ENCODE measurements around the gene APOBEC3B.
"Not testable (repeated sequence)": the region's sequence is repeated elsewhere in the genome, so short reads cannot be mapped to it uniquely, and the experiment has no call there.

The APOBEC3B gene

GRCh38 chr22:38967451-38968450, 14.4 kb upstream of the APOBEC3B start:
- FAIRE-seq = no peak

DNA sequence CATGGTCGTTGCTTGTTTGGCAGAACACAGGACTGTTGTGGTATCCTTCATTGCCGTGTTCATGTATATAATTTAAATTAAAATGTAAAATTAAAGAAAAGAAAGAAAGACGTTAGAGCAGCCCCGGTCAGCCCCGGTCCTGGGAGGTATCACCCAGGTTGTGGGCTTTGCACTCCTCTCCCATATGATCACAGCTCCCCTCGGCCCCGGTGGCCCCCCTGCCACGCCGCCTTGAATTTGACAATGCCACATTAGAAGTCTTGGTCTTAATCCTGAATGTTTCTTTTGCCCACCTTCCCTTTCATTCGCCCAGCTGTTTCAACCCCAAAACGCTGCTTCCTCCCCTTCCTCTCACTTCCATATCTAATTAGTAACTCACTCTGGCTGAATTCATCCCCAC, 13.3 kb upstream of the APOBEC3B start:
- no peak for FAIRE-seq

- FAIRE-seq = no peak
These were observed 11.6 kb upstream of the APOBEC3B start for GRCh38 chr22:38970551-38970950.

DNA sequence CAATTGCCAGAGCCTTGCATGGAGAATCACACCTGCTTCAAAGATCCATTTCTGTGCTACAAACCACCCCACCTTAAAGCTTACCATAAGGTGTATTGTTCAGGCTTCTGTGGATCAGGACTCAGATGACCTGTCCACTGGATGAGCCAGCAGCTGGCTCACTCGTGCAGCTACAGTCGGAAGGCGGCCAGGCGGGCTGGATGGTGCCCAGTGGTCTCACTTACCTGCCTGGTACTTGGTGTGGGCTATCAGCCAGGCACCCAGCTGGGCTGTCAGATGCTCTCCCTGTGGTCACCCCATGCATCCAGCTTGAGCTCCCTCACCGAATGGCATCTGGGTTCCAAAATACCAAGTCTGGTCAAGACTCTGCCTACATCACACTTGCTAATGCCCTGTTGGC, 10.9 kb upstream of the APOBEC3B start:
- FAIRE-seq = no peak

DNA sequence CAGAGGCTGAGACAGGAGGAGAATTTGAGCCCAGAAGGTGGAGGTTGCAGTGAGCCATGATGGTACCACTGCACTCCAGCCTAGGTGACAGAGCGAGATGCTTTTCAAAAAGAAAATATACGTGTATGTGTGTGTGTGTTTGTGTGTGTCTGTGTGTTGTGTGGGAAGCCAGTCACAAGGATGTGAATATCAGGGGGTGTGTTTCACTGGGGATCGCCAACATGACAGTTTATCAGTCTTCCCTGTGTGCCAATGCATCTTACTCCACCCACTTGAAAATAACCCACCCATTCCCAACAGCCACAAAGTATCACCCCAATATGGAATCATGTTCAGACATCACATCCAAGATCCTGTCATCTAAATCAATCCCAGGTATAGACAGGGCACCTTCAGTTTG, 10.4 kb upstream of the APOBEC3B start:
- FAIRE-seq = no peak

- FAIRE-seq = no peak
These were observed 9.6 kb upstream of the APOBEC3B start for GRCh38 chr22:38972558-38972957.

- FAIRE-seq = no peak
These were observed 8.6 kb upstream of the APOBEC3B start for GRCh38 chr22:38973289-38974169.

DNA sequence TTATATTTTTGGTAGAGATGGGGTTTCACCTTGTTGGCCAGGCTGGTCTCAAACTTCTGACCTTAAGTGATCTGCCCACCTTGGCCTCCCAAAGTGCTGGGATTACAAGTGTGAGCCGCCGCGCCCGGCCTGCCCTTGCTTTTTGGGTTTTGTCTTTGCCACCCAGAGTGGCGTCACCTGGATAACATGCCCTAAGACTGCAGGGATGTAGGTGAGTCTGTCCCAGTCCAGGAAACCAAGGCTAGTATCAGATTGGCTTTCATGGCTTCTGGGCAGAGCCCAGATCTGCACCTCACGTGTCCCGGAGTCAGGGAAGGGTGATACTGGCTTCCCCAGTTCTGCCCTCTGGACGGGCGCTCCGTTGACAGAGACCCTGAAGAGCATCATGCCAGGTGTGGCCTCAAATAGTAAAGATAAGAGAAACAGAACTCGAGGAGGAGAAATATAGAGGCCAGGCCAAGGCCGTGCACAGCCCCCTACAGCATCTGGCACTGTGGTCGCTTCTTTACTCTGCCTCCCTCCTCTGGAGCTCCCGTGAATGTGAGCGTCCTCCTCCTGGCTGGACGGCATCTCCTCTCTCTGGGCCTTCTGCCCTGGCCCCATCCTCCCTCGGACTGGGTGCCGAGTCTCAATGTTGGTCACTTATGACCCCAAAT, 7.8 kb upstream of the APOBEC3B start:
- no peak for FAIRE-seq

GRCh38 chr22:38974826-38975175, 7.3 kb upstream of the APOBEC3B start:
- FAIRE-seq = no peak

- FAIRE-seq = not testable (repeated sequence)
These were observed 4.9 kb upstream of the APOBEC3B start for GRCh38 chr22:38977289-38977688.

DNA sequence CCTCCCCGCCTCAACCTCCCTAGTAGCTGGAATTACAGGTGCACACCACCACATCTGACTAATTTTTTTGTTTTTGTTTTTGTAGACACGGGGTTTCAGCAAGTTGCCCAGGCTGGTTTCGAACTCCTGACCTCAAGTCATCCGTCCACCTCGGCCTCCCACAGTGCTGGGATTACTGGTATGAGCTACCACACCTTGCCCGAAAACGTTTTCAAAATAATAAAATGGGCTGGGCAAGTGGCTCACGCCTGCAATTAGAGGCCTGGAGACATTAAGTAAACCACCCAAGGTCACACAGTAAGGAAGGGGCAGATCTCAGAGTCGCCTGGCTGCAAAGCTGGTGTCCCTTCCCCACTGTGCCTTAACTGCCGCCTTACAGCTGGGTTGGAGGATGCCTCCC, 1.6 kb upstream of the APOBEC3B start:
- FAIRE-seq = not testable (repeated sequence)

DNA sequence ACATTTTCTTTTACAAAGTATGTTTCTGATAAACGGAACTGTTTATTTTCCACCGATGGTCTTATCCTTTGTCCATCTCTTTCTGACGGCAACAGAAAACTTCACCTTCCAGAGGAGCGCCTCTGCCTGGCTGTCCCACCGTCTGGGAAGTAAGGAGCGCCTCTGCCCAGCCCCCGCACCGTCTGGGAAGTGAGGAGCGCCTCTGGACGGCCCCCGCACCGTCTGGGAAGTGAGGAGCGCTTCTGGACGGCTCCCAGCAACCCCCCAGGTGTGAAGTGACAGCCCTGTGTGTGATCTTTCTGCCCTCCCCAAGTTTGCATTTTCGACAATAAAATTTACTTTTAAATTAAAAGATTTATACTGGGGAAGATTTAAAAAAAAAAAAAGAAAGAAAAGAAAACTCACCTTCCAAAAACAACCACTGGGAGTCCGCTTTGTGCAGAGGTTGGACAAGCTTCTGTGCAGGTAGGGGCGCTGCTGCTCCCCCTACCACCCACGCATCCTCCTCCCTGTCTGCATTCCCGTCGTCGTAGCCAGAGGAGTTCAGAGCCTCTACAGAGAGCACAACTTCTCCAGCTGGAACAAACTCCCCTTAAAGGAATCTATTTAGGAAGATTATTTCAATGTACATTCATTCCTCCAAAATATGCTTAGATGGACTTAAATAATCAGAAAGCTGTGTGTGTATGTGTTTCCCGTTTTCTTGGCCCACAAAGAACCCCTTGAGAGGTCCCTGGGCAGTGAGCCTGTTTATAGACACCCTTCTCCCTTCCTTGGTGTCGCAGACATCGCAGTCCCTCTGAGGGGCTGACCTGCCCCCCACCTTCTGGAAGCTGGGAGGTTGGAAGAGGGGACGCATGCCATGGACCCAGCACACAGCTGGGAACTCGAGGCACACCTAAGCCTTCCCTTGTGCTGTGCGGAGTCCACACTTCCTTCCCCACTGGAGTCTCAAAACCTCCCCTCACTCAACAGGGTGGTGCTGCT, 849 bp upstream of the APOBEC3B start:
- FAIRE-seq = no peak

GRCh38 chr22:38984224-38984623, 2.1 kb downstream of the APOBEC3B start:
- FAIRE-seq = no peak

DNA sequence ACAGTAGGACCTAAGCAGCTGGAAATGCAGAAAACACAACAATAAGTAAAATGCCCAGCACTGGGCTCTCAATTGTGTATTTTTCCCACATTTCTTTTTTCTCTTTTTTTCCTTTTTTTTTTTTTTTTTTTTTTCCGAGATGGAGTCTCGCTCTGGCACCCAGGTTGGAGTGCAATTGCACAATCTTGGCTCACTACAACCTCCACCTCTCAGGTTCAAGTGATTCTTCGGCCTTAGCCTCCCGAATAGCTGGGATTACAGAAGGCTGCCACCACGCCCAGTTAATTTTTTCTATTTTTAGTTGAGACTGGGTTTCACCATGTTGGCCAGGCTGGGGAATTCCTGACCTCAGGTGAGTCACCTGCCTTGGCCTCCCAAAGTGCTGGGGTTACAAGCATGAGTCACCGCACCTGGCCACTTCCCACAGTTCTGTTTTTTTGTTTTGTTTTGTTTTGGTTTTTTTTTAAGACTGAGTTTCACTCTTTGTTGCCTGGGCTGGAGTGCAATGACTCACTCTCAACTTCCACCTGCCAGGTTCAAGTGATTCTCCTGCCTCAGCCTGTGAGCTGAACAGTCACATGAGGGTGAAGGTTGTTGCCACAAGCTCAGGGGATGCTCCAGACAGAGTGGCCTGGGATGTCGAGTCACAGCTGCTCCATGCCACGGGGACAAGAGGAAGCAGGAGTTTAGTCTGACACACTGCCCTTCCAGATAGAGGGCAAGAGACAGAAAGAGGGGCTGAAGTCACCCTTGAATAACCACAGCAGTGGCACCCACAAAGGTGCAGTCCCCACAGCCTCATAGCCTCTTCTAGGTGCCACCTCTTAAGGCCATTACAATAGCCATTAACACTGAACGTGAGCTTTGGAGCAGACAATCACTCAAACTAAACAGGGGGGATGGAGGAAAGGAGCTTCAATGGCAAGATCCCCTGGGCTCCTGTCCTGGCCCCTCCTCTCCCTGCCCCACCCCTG, 2.9 kb downstream of the APOBEC3B start:
- FAIRE-seq = not testable (repeated sequence)

- no peak for FAIRE-seq
These were observed 4.5 kb downstream of the APOBEC3B start for GRCh38 chr22:38986629-38987028.

DNA sequence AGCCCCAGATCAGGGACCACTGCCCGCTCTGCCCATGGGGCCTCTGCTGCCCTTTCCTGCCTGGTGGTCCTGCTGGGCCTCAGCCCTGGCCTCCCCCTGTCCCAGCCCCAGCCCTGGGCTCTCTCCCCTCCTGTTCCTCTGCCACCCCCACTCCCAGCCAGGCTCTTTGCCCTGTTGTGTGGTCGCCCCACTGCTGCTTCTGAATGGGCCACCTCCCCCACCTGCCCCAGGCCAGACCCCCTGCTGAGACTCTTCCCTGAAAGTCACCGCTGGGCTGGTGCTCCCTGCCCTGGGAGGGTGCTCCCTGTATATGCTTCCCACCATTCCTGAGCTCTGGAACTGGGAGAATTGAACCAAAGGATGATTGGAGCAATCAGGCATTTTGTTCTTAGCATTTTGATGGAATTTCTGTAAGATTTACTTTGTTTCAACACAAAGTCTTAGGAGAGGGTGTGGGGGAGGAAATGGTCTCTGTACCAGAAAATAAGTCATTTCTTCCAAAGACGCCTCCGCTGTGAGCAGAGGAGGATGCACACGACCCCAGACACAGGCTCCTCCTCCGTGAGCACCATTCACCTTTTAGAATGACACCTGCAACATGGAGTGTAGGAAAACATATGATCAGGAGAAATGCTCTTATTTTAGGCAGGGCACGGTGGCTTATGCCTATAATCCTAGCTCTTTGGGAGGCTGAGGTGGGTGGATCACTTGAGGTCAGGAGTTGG, 5.2 kb downstream of the APOBEC3B start:
- no peak for FAIRE-seq

- FAIRE-seq = no peak
These were observed 7.3 kb downstream of the APOBEC3B start for GRCh38 chr22:38989466-38989865.

DNA sequence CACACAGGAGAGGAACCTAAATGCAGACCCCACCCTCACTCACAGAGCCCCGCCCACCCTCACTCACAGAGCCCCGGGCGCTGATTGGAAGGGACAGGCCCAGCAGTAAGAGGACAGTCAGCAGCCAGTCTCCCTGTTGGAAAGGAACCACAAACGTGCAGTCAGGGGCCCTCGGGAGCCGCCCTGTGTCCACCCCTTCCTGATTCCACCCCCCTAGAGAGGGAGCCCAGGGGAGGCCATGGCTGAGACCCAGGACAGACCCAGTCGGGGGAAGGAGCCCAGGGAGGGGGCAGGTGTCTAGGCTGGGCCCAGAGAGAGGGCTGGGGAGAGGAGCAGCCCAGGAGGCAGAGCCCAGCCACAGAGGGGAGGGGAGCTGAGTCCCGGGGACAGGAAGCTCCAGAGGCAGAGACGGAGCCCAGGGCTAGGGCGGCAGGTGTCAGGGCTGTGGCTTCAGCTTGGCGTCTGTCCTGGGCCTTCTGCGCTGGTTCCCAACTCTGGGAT, 10.8 kb downstream of the APOBEC3B start:
- FAIRE-seq = not testable (repeated sequence)

- FAIRE-seq = no peak
These were observed 14.0 kb downstream of the APOBEC3B start for GRCh38 chr22:38996105-38996504.

DNA sequence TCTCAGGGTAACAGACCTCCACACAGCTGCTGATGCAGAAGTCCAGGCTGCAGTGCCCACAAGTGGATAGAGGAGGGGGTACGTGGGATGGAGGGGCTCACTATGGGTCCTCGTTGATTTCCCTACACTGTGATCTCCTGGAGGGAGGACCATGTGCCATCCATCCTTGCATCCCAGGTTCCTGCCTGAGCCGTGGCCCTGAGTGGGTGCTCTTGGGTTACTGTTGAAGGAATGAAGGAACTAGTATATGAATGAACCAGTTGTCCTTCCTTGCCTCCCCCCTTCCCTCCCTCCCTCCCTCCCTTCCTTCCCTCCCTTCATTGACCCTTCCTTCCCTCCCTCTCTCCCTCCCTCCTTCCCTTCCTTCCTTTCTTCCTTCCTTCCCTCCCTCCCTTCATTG, 15.4 kb downstream of the APOBEC3B start:
- FAIRE-seq = no peak
